Loucy (cell line): Measurements from ENCODE around the gene SLC22A16.

Source experiments
- EZH2phosphoT487 ChIP-seq: fragments of 200-600 bp; IDR thresholded peaks from 2 replicates; pipeline ENCODE4 v1.6.1; 2018; ENCODE audit warnings: antibody characterized with exemption, mild to moderate bottlenecking, moderate library complexity, borderline replicate concordance
- TF ChIP-seq, protein P1 (sequence below): fragments of 200-600 bp; sonication (generic); conservative IDR thresholded peaks from 2 replicates; pipeline ENCODE4 v1.5.1; 2014; ENCODE audit warnings: mild to moderate bottlenecking, antibody characterized with exemption, low read length

DNA sequence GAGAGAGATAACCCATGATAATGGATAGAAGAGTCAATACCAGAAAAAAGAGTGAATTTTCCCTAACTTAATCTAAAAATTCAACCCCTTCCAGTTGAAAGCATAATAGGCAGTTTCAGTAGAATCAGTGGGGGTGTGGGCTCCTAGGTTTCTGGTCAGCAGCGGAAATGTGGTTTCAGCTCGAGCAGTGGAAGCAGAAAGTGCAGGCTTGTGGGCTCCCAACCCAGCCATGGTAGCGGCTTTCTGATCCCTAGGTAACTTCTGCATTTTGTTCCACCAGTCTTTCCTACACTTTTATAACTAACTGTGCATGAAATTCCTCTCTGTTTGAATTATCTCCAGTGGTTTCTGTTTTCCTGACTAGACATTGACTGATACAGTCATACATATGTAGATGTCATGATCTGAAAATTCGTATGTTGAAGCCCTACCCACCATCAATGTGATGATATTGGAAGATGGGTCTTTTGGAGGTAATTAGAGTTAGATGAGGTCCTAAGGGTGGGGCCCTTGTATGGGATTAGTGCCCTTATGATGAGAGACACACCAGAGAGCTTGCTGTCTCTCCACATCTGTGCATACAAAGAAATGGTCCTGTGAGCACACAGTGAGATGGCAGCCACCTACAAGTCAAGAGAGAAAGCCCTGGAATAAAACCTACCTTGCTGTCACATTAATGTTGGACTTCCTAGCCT lies 54.5 kb downstream of the SLC22A16 start:
- TF ChIP-seq, protein P1, sequence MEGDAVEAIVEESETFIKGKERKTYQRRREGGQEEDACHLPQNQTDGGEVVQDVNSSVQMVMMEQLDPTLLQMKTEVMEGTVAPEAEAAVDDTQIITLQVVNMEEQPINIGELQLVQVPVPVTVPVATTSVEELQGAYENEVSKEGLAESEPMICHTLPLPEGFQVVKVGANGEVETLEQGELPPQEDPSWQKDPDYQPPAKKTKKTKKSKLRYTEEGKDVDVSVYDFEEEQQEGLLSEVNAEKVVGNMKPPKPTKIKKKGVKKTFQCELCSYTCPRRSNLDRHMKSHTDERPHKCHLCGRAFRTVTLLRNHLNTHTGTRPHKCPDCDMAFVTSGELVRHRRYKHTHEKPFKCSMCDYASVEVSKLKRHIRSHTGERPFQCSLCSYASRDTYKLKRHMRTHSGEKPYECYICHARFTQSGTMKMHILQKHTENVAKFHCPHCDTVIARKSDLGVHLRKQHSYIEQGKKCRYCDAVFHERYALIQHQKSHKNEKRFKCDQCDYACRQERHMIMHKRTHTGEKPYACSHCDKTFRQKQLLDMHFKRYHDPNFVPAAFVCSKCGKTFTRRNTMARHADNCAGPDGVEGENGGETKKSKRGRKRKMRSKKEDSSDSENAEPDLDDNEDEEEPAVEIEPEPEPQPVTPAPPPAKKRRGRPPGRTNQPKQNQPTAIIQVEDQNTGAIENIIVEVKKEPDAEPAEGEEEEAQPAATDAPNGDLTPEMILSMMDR = no peak
- no peak for TF ChIP-seq EZH2phosphoT487
